Spinal cord (tissue), 10 donors: ENCODE data around the gene PRSS1. TPM values are rescaled to one million over a fixed set of nuclear protein-coding genes. Genes with fewer than 3 reads are reported as not detected.
A peak's percentile ranks its signal among the peaks of the same experiment; 100 is the strongest.
"Not testable (repeated sequence)": the region's sequence is repeated elsewhere in the genome, so short reads cannot be mapped to it uniquely, and the experiment has no call there.

Experiments
- DNase-seq, 6 donors: peaks; one replicate each; pipeline versions ENCODE4 v3.0.0 to v3.0.0-alpha.2; 2013 to 2015; ENCODE audit warnings: low spot score in 6 of 6, low read depth in 4 of 6
- H3K27ac ChIP-seq: one replicate; pipeline ENCODE4 v1.5.1; 2013; ENCODE audit warnings: low read depth, low read length, control low read depth
- H3K27me3 ChIP-seq: one replicate; pipeline ENCODE4 v1.6.1; 2013; ENCODE audit warnings: low read length; ENCODE audit not compliant: control insufficient read depth, insufficient read depth
- H3K36me3 ChIP-seq: one replicate; pipeline ENCODE4 v1.6.1; 2013; ENCODE audit warnings: low read length; ENCODE audit not compliant: control insufficient read depth, insufficient read depth
- H3K4me1 ChIP-seq: one replicate; pipeline ENCODE4 v1.6.1; 2013; ENCODE audit warnings: low read length; ENCODE audit not compliant: control insufficient read depth, insufficient read depth
- H3K4me3 ChIP-seq: one replicate; pipeline ENCODE4 v1.5.1; 2013; ENCODE audit warnings: low read depth, low read length, control low read depth
- H3K9me3 ChIP-seq: one replicate; pipeline ENCODE4 v1.6.1; 2013; ENCODE audit warnings: low read length; ENCODE audit not compliant: control insufficient read depth, insufficient read depth
- WGBS: methylation state at CpG from one replicate; pipeline ENCODE4 v1.1.5; 2013; ENCODE audit warnings: missing lambda C conversion rate; ENCODE audit not compliant: insufficient coverage; 5-methylcytosine and 5-hydroxymethylcytosine counted together
- long read RNA-seq, 4 donors: transcript quantifications; one replicate each; lab custom pipeline, GENCODE V29; 2026
- polyA plus RNA-seq, 2 donors: library from polyadenylated mRNA; unstranded; fragments of 120-200 nt; gene quantifications; one replicate each; pipeline ENCODE4 v1.2.1, GENCODE V29; 2013; ENCODE audit not compliant: insufficient read length in 2 of 2
- total RNA-seq, 2 donors: library from RNA; depleted of rRNA in 1 of 2; stranded (reverse); fragments of 120-200 nt in 1 of 2; fragments of >200 nt in 1 of 2; gene quantifications; one replicate each; pipeline versions ENCODE4 v1.2.3 to v1.2.4, GENCODE V29; 2013 to 2014
- donor health status: healthy.

PRSS1 gene
- total RNA-seq (not detected), polyA plus RNA-seq (under 1 TPM; 0.43 to 0.89 TPM)
- long read RNA-seq, donor 1: 0 reads
- long read RNA-seq, donor 2: 0 reads
- long read RNA-seq, donor 3: 0 reads
- long read RNA-seq, donor 4: 0 reads

DNA sequence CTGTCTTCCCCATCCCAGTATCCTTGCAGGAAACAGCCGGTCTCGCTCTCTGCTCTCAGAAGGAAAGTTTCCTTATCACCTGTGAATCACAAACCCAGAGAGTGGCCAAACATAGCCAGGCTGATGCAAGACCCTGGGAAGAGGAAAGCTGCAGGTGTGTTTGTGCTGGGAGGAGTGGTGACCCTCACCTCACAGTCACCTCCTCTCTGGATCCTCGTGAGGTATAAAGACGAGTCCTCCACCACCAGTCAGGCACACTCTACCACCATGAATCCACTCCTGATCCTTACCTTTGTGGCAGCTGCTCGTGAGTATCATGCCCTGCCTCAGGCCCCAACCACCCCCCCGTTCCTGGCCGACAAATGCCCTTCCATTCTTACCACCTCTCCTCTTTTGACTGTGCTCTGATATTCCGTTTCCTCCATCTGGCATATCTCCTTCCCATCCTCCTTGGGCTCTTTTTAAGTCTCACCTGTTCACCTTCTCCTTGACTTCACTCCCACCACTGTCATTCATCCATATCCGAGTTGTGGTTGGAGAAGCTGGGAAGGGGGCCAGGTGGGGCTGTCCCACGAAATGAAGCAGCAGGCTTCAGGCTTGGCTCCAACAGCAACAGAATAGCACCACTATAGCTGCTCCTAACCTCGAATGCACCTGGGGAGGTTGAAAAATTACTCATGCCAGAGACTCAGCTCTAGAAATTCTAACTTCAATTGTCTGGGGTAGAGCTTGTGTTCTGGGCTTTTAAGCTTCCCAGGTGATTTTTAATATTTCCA, at the start of gene PRSS1:
PRSS1 (plus strand) TSS at position 255 of the 776 bp plus-strand sequence; CDS start at position 268, 13 bp downstream.
- Histone ChIP-seq H3K4me3 (no peak within 1 kb of the TSS), H3K27me3 (no peaks in the 10 kb centered on the region), H3K4me1 (no peaks in the 10 kb centered on the region), H3K9me3 (no peaks in the 10 kb centered on the region), H3K36me3 (no peaks in the 10 kb centered on the region), H3K27ac (no peak within 1 kb of the TSS)
- 83% methylated on average over 6 of the region's 11 CpGs for WGBS
- DNase-seq: no peak

DNA sequence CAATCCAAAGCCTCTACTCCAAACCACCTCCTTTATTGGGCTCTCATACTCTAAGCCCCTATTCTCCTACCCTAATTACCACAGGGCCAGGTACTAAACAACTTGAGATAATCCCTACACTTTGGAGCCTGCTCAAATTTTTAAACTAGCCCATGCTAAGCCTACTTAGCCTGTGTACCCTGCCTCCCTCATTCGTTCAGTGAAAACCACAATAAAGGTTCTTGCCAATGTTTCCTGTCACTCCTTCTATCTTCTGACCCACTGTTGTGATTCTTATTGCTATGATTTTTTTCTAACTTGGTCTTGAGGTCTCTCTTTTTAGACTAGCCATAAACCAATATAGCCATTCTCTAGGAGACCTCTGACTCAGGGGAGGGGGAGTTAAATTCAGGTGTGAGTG, 48.3 kb upstream of the PRSS1 start:
- no CpG with 5 or more reads among the region's 1 CpG for WGBS
- H3K9me3 ChIP-seq, DNase-seq, H3K27me3 ChIP-seq, H3K4me1 ChIP-seq, H3K4me3 ChIP-seq, H3K36me3 ChIP-seq, H3K27ac ChIP-seq: not testable (repeated sequence)

DNA sequence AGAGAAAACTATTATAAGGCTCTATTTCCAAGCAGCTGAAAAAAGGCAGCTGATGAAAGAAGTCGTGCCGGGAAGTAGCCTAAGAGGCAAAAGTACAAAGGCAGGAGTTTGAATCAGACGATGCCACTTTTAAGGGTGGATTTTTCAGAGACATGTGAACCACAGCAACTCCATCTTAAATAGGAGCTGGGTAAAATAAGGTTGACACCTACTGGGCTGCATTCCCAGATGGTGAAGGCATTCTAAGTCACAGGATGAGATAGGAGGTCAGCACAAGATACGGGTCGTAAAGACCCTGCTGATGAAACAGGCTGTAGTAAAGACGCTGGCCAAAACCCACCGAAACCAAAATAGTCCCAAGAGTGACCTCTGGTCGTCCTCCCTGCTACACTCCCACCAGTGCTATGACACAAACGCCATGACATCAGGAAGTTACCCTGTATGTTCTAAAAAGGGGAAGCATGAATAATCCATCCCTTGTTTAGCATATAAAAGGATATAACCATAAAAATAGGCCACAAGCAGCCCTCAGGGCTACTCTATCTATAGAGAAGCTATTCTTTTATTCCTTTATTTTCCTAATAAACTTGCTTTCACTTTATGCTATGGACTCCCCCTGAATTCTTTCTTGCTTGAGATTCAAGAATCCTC, 45.5 kb upstream of the PRSS1 start:
- Histone ChIP-seq H3K4me1 (no peaks in the 10 kb centered on the region), H3K9me3 (no peaks in the 10 kb centered on the region), H3K4me3 (no peak overlapping the region), H3K27ac (no peak overlapping the region), H3K27me3 (no peaks in the 10 kb centered on the region), H3K36me3 (no peaks in the 10 kb centered on the region)
- 67% methylated on average over 4 of the region's 9 CpGs for WGBS
- DNase-seq: no peak

DNA sequence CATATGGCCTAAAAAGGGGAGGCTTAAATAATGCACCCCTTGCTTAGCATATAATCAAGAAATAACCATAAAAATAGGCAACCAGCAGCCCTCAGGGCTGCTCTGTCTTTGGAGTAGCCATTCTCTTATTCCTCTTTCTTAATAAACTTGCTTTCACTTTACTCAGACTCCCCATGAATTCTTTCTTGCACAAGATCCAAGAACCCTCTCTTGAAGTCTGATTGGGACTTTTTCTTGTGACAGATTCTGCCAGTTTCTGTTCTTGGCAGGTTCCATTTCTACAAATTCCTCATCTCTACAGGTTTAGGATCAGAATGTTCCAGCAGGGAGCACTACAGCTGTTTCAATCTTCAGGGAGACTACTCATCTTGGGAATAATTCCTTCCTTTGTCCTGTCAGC, 40.5 kb upstream of the PRSS1 start:
- not testable (repeated sequence) for H3K4me3 ChIP-seq, DNase-seq, H3K36me3 ChIP-seq, H3K4me1 ChIP-seq, H3K27ac ChIP-seq, H3K27me3 ChIP-seq, H3K9me3 ChIP-seq

DNA sequence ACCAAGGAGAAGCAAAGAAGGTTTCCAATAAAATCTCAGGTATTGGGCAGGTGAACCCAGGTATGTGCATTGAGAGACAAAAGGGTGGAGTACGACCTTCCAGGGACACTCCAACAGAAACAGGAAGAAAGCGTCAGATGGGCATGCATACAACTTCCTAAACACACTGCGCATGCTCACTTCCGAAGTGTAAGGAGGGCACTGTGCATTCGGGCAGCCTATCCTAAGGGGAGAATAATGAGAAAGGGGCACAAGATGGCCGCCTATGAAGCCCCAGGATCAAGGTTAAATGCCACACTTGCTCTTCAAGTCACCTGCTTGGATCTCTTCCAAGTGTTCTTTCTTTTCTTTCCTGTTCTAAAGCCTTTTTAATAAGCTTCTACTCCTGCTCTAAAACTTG, 39.4 kb upstream of the PRSS1 start:
- Histone ChIP-seq H3K9me3 (no peaks in the 10 kb centered on the region), H3K27ac (no peak overlapping the region), H3K36me3 (no peaks in the 10 kb centered on the region), H3K4me1 (no peaks in the 10 kb centered on the region), H3K4me3 (no peak overlapping the region), H3K27me3 (no peaks in the 10 kb centered on the region)
- WGBS: 87% methylated on average over 3 of the region's 6 CpGs
- DNase-seq: no peak

DNA sequence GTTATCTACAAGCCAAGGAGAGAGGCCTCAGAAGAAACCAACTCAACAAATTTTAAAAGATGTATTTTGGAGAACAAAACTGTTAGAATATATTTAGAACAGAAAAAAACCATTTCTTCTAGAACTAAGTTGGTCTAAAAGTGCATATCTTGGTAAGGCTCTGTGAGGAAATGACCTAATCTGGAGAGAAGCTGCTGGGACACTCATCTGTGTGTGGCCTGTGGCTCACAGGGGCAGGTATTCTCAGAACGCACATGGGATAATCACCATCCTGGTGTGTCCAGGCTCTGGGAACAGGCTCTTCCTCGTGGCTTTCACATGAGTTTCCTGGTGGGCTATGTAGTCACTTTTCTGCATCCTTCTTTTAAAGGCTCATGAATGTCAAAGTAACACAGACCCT, 38.1 kb upstream of the PRSS1 start:
- no peak for DNase-seq
- Histone ChIP-seq H3K4me3 (no peak overlapping the region), H3K27me3 (no peaks in the 10 kb centered on the region), H3K27ac (no peak overlapping the region), H3K4me1 (no peaks in the 10 kb centered on the region), H3K36me3 (no peaks in the 10 kb centered on the region), H3K9me3 (no peaks in the 10 kb centered on the region)
- 92% methylated on average over 2 of the region's 2 CpGs for WGBS

DNA sequence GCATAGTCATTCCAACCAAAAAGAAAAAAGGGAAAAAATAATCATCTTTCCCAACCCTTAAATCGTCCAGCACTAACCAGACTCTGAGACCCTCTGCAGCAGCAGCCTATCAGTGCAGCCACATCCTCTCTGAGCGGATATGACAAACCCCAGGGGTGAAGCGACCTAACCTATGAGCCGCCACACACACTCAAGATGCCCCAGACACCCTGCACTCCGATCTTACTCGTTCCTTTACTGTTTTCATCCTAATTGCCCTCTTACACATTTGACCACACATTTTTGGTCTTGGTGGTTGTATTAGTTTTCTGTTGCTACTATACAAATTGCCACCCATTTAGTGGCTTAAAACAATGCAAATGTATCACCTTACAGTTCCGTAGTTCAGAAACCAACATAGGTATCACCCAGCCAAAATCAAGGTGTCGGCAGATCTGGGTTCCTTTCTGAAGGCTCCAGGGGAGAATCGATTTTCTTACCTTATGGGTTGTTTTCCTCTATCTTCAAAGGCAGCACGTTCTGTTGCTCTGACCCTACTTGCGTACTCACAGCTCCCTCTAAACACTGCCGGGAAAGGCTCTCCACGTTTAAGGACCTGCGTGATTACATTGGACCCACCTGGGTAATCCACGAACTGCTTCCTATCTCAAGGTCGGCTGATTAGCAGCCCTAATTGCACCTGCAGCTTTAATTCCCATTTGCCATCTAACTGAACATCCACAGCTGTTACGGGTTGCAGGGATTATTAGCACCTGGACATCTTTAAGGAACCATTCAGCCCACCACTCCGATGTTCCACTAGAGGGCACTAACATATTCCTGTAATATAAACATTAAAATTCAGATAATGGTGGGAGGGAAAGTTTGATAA, 37.3 kb upstream of the PRSS1 start:
- Histone ChIP-seq H3K27me3 (no peaks in the 10 kb centered on the region), H3K9me3 (no peaks in the 10 kb centered on the region), H3K27ac (no peak overlapping the region), H3K36me3 (no peaks in the 10 kb centered on the region), H3K4me3 (no peak overlapping the region), H3K4me1 (no peaks in the 10 kb centered on the region)
- DNase-seq: peak in 1 of 6 donors; percentile 16
- 60% methylated on average over 10 of the region's 18 CpGs for WGBS

DNA sequence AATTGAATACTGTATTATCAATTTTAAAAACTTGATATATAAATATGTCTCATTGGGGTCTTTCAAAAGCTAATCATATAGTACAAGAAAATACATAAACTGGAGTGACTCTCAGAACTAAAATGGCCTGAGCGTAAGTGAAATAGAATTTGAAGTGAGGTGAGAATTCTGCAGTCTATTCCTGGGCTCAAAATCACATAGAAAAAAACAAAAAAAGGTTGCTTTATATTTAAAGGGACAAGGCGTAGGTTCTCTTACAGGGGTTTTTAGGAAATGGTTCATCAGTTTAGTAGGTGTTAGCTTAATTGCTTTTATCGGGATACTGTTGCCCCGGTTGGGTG, 36.7 kb upstream of the PRSS1 start:
- Histone ChIP-seq H3K4me3 (no peak overlapping the region), H3K4me1 (no peaks in the 10 kb centered on the region), H3K27me3 (no peaks in the 10 kb centered on the region), H3K27ac (no peak overlapping the region), H3K9me3 (no peaks in the 10 kb centered on the region), H3K36me3 (no peaks in the 10 kb centered on the region)
- 65% methylated on average over 3 of the region's 4 CpGs for WGBS
- DNase-seq: no peak

DNA sequence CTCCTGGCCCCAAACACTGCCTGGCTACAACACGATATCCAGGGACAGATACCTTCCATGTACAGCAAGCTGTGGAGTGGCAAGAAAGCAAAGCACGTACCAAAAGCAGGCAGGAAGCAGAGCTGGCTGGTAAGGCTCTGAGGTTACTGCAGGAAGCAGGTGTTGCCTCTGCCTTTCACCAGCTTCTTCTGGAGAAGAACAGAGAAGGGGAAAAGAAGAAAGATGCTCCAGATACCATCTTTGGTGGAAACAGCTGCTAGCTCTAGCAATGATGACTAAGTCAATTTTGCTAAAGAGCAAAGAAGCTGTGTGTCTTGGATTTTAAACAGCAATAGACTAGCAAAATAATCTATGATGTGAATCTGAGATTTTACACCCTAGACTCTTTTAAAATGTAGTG, 34.9 kb upstream of the PRSS1 start:
- Histone ChIP-seq H3K4me1 (no peaks in the 10 kb centered on the region), H3K9me3 (no peaks in the 10 kb centered on the region), H3K36me3 (no peaks in the 10 kb centered on the region), H3K27ac (no peak overlapping the region), H3K4me3 (no peak overlapping the region), H3K27me3 (no peaks in the 10 kb centered on the region)
- WGBS: 69% methylated on average over 2 of the region's 2 CpGs
- no peak for DNase-seq
